CD14-positive monocyte (primary cell): ENCODE measurements around the gene STON2. TPM values are rescaled to one million over a fixed set of nuclear protein-coding genes. Genes with fewer than 3 reads are reported as not detected.
A peak's percentile ranks its signal among the peaks of the same experiment; 100 is the strongest.

ENCODE experiments used
- DNase-seq, 3 donors: peaks; one replicate each; pipeline ENCODE4 v3.0.0-alpha.2; 2011 to 2022
- H2AFZ ChIP-seq: 2 replicates; pipeline ENCODE4 v1.6.0; 2012; ENCODE audit warnings: mild to moderate bottlenecking, low read depth, low read length, inconsistent platforms; ENCODE audit not compliant: insufficient read depth, poor library complexity, severe bottlenecking
- H3K27ac ChIP-seq, 2 donors: 1 replicate in 1 of 2; 2 replicates in 1 of 2; pipeline ENCODE4 v1.5.1; 2012 to 2013; ENCODE audit warnings: low read length in 2 of 2, control low read depth in 1 of 2, inconsistent platforms in 1 of 2, low read depth in 1 of 2, mild to moderate bottlenecking in 1 of 2
- H3K27me3 ChIP-seq, 2 donors: one replicate each; pipeline versions ENCODE4 v1.6.0 to v1.6.1; 2011 to 2013; ENCODE audit warnings: low read length in 2 of 2; ENCODE audit not compliant: control insufficient read depth in 2 of 2, insufficient read depth in 2 of 2
- H3K36me3 ChIP-seq, 2 donors: replicated peaks in 1 of 2; 1 replicate in 1 of 2; 2 replicates in 1 of 2; pipeline versions ENCODE4 v1.5.1 to v1.6.1; 2012 to 2013; ENCODE audit warnings: low read length in 2 of 2, control low read depth in 1 of 2, inconsistent platforms in 1 of 2, mild to moderate bottlenecking in 1 of 2; ENCODE audit not compliant: insufficient read depth in 2 of 2, control insufficient read depth in 1 of 2
- H3K4me1 ChIP-seq, 2 donors: 1 replicate in 1 of 2; 2 replicates in 1 of 2; pipeline versions ENCODE4 v1.5.1 to v1.6.1; 2012 to 2013; ENCODE audit warnings: low read length in 2 of 2, control low read depth in 1 of 2, inconsistent platforms in 1 of 2, mild to moderate bottlenecking in 1 of 2, moderate library complexity in 1 of 2; ENCODE audit not compliant: insufficient read depth in 2 of 2, control insufficient read depth in 1 of 2
- H3K4me2 ChIP-seq: replicated peaks from 2 replicates; pipeline ENCODE3; 2012; ENCODE audit warnings: low read length, moderate library complexity, mild to moderate bottlenecking; ENCODE audit not compliant: poor library complexity, severe bottlenecking; ENCODE audit errors: extremely low read depth
- H3K4me3 ChIP-seq, 3 experiments: fragments of 200-600 bp in 1 of 3; sonication (generic) in 1 of 3; replicated peaks in 1 of 3; 1 replicate in 2 of 3; 2 replicates in 1 of 3; pipeline ENCODE4 v1.5.1; 2011 to 2013; ENCODE audit warnings: low read length in 3 of 3, mild to moderate bottlenecking in 3 of 3, control low read depth in 2 of 3, low read depth in 2 of 3, inconsistent platforms in 1 of 3, moderate library complexity in 1 of 3
- H3K79me2 ChIP-seq: 2 replicates; pipeline ENCODE4 v1.6.0; 2012; ENCODE audit warnings: mild to moderate bottlenecking, control low read depth, inconsistent platforms, low read length, moderate library complexity; ENCODE audit not compliant: insufficient read depth
- H3K9ac ChIP-seq: 2 replicates; pipeline ENCODE4 v1.6.0; 2017; ENCODE audit warnings: low read length, mild to moderate bottlenecking; ENCODE audit not compliant: insufficient read depth, poor library complexity, severe bottlenecking
- H3K9me3 ChIP-seq, 2 donors: replicated peaks in 1 of 2; 1 replicate in 1 of 2; 2 replicates in 1 of 2; pipeline versions ENCODE4 v1.5.1 to v1.6.1; 2012 to 2013; ENCODE audit warnings: low read length in 2 of 2, control low read depth in 1 of 2; ENCODE audit not compliant: control insufficient read depth in 1 of 2, insufficient read depth in 1 of 2
- H4K20me1 ChIP-seq: 2 replicates; pipeline ENCODE4 v1.6.0; 2012; ENCODE audit warnings: mild to moderate bottlenecking, low read length, control low read depth, moderate library complexity; ENCODE audit not compliant: insufficient read depth
- H3K27ac Mint-ChIP-seq, 7 donors: one replicate each; pipeline ENCODE4 v1.8.0; 2020; ENCODE audit warnings: mild to moderate bottlenecking in 7 of 7, mixed read lengths in 7 of 7, moderate library complexity in 6 of 7, inconsistent platforms in 2 of 7
- H3K27me3 Mint-ChIP-seq, 3 donors: one replicate each; pipeline ENCODE4 v1.8.0; 2021 to 2022; ENCODE audit warnings: low read depth in 3 of 3, mild to moderate bottlenecking in 3 of 3, mixed read lengths in 3 of 3, moderate library complexity in 3 of 3, inconsistent platforms in 1 of 3
- H3K36me3 Mint-ChIP-seq, 2 donors: one replicate each; pipeline ENCODE4 v1.8.0; 2020; ENCODE audit warnings: mixed read lengths in 2 of 2, inconsistent platforms in 1 of 2, mild to moderate bottlenecking in 1 of 2
- H3K4me1 Mint-ChIP-seq: one replicate; pipeline ENCODE4 v1.8.0; 2020; ENCODE audit warnings: mild to moderate bottlenecking, mixed read lengths
- H3K4me3 Mint-ChIP-seq, 2 donors: one replicate each; pipeline ENCODE4 v1.8.0; 2020; ENCODE audit warnings: mild to moderate bottlenecking in 2 of 2, mixed read lengths in 2 of 2, moderate library complexity in 1 of 2
- H3K9me3 Mint-ChIP-seq, 7 donors: one replicate each; pipeline ENCODE4 v1.8.0; 2020 to 2022; ENCODE audit warnings: mixed read lengths in 7 of 7, mild to moderate bottlenecking in 6 of 7, moderate library complexity in 6 of 7, inconsistent platforms in 2 of 7
- WGBS: methylation state at CpG from one replicate; pipeline ENCODE4 v1.1.5; 2013; ENCODE audit warnings: missing lambda C conversion rate; ENCODE audit not compliant: insufficient coverage; 5-methylcytosine and 5-hydroxymethylcytosine counted together
- intact Hi-C, 2 donors: fragments of 100-400 bp; cut with micrococcal nuclease; formaldehyde crosslinking; loops; one replicate each; pipeline versions ENCODE4 v1.15.0 to v1.15.1; 2023
- polyA plus RNA-seq, 3 donors: library from polyadenylated mRNA; depleted of rRNA in 1 of 3; unstranded in 2 of 3; stranded (reverse) in 1 of 3; fragments of 300-500 nt in 2 of 3; fragments of >200 nt in 1 of 3; fragmentation: Illumina TruSeq in 2 of 3; gene quantifications; 1 replicate in 2 of 3; 2 replicates in 1 of 3; pipeline ENCODE4 v1.2.3, GENCODE V29; 2012 to 2021
- small RNA-seq: library from RNA; depleted of rRNA; stranded (forward); fragments of <200 nt; gene quantifications from one replicate; pipeline ENCODE3, GENCODE V24; 2012; ENCODE audit warnings: low read depth; ENCODE audit not compliant: insufficient read length
- TF ChIP-seq, protein P1 (sequence below): fragments of 200-600 bp; IDR thresholded peaks from one replicate; pipeline ENCODE4 v1.8.0; 2022; ENCODE audit warnings: antibody characterized with exemption, mild to moderate bottlenecking

Gene STON2
- polyA plus RNA-seq, 3 donors: 1.6 to 3.2 (median 2.1) TPM

DNA sequence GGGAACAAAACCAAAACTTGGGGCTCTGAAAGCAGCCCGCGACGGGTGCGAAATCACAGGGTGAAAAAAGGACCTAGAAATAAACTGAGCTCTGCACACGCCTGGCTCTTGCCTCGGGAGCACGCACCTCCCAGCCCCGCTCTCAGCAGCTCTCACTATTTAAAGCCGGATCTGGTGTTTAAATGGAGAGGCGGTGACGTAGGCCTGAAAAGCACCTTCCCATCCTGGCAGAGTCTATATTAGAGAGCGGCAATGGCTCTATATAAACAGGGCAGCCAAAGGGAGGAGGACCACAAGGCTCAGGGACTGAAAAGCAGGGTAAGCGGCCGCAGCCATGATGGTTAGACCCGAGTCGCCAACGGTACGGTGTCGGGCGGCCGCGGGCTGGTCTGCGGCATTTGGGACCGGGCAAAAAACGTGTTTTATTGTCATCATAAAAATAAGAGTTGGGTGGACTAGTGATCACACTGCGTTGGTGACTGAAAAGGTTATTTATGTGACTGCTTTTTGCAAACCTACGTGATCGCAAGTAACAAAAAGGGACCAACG is 180.8 kb downstream of the STON2 start:
- H3K4me1 Mint-ChIP-seq: peaks cover 26% of the 10 kb centered on the region
- H4K20me1 ChIP-seq: peaks cover 5% of the 10 kb centered on the region
- peaks cover 0 to 2% (median 0%) of the 10 kb centered on the region in 7 donors for H3K9me3 Mint-ChIP-seq
- H3K27me3 Mint-ChIP-seq: no peaks in the 10 kb centered on the region
- H2AFZ ChIP-seq: peak overlapping the region; percentile 72
- TF ChIP-seq, protein P1, sequence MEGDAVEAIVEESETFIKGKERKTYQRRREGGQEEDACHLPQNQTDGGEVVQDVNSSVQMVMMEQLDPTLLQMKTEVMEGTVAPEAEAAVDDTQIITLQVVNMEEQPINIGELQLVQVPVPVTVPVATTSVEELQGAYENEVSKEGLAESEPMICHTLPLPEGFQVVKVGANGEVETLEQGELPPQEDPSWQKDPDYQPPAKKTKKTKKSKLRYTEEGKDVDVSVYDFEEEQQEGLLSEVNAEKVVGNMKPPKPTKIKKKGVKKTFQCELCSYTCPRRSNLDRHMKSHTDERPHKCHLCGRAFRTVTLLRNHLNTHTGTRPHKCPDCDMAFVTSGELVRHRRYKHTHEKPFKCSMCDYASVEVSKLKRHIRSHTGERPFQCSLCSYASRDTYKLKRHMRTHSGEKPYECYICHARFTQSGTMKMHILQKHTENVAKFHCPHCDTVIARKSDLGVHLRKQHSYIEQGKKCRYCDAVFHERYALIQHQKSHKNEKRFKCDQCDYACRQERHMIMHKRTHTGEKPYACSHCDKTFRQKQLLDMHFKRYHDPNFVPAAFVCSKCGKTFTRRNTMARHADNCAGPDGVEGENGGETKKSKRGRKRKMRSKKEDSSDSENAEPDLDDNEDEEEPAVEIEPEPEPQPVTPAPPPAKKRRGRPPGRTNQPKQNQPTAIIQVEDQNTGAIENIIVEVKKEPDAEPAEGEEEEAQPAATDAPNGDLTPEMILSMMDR: no peak
- peak overlapping the region; percentile 97 to 99 for H3K4me3 Mint-ChIP-seq
- peak overlapping the region; percentile 64 for H3K4me2 ChIP-seq
- H3K36me3 ChIP-seq: peaks cover 17 to 24% of the 10 kb centered on the region in 2 donors
- intact Hi-C loops: no loop called here
- H3K27ac Mint-ChIP-seq: peak overlapping the region; percentile 92 to 100 (median 98)
- H3K79me2 ChIP-seq: peaks cover 59% of the 10 kb centered on the region
- peak overlapping the region; percentile 91 for H3K9ac ChIP-seq
- no peaks in the 10 kb centered on the region for H3K9me3 ChIP-seq
- H3K27ac ChIP-seq: peak overlapping the region; percentile 91 to 95
- peak; percentile 83 to 95 (median 91) for DNase-seq
- peaks cover 27 to 28% of the 10 kb centered on the region in 2 donors for H3K4me1 ChIP-seq
- no peaks in the 10 kb centered on the region for H3K27me3 ChIP-seq
- H3K4me3 ChIP-seq: peak overlapping the region; percentile 73 to 98 (median 96)
- peaks cover 18 to 20% of the 10 kb centered on the region in 2 donors for H3K36me3 Mint-ChIP-seq
- under 1% methylated on average over 26 of the region's 29 CpGs for WGBS

GRCh38 chr14:81211844-81212243 is 188.3 kb downstream of the STON2 start:
- Histone ChIP-seq H3K4me1 (peaks cover 21 to 23% of the 10 kb centered on the region in 2 donors), H3K4me2 (no peak overlapping the region), H3K27me3 (no peaks in the 10 kb centered on the region), H3K79me2 (peaks cover 93% of the 10 kb centered on the region), H4K20me1 (peaks cover 39% of the 10 kb centered on the region), H3K9ac (no peak overlapping the region), H2AFZ (no peak overlapping the region), H3K36me3 (peaks cover 47 to 76% of the 10 kb centered on the region in 2 donors), H3K27ac (no peak overlapping the region), H3K4me3 (no peak overlapping the region), H3K9me3 (no peaks in the 10 kb centered on the region)
- peak; percentile 32 to 49 (median 47) for DNase-seq
- intact Hi-C loops: loop anchor here in 1 of 2 donors (2.0 kb wide), 1 partner anchor 257 kb away; the partner anchor contains the start of gene TSHR
- H3K27me3 Mint-ChIP-seq: no peaks in the 10 kb centered on the region
- H3K27ac Mint-ChIP-seq: peak overlapping the region in 1 of 7 donors; percentile 25
- H3K36me3 Mint-ChIP-seq: peaks cover 75 to 80% of the 10 kb centered on the region in 2 donors
- peaks cover 35% of the 10 kb centered on the region for H3K4me1 Mint-ChIP-seq
- H3K4me3 Mint-ChIP-seq: no peak overlapping the region
- WGBS: no CpG with 5 or more reads among the region's 2 CpGs
- H3K9me3 Mint-ChIP-seq: peaks cover 0 to 11% (median 4%) of the 10 kb centered on the region in 7 donors
- TF ChIP-seq, protein P1: peak; percentile 64

Small RNA genes lying within 50 kb of the gene (small RNA-seq; reads per million reads assigned to genes)
- not detected for gene DYNLL1P1
- gene DYNLL1P2: not detected

Other genes starting within 250 kb of the STON2 start
- gene GTF2A1, start 179.4 kb downstream of the STON2 start, polyA plus RNA-seq: 10 to 100 TPM in 1 of 3 donors, 1 to 10 TPM in 2; 7.9 to 15.8 (median 9.2) TPM
- 10 to 100 TPM; 14.4 to 48.4 (median 42.5) TPM for gene SEL1L, start 133.5 kb upstream of the STON2 start, polyA plus RNA-seq